K562 (cell line): ENCODE results near the gene TCFL5. TPM values are rescaled to one million over a fixed set of nuclear protein-coding genes. Genes with fewer than 3 reads are reported as not detected.

Experiments
- ARID2 ChIP-seq: fragments of 450-650 bp; IDR thresholded peaks from 2 replicates; pipeline ENCODE4 v1.6.1; 2017; ENCODE audit warnings: antibody characterized with exemption, mild to moderate bottlenecking
- DEAF1 ChIP-seq: fragments of 450-650 bp; formaldehyde crosslinking; IDR thresholded peaks from 2 replicates; pipeline ENCODE4 v1.4.0; 2020; ENCODE audit warnings: mild to moderate bottlenecking, moderate library complexity
- DNMT1 ChIP-seq: fragments of 450-650 bp; IDR thresholded peaks from 2 replicates; pipeline ENCODE4 v1.6.1; 2016; ENCODE audit warnings: antibody characterized with exemption, mild to moderate bottlenecking
- ELF1 ChIP-seq: fragments of 200-800 bp; sonication (Bioruptor generic); IDR thresholded peaks from 2 replicates; pipeline ENCODE4 v1.6.1; 2016; ENCODE audit warnings: missing genetic modification characterization, missing compliant biosample characterization
- ERF ChIP-seq: fragments of 450-650 bp; formaldehyde crosslinking; IDR thresholded peaks from 2 replicates; pipeline ENCODE4 v1.4.0; 2020; ENCODE audit warnings: mild to moderate bottlenecking, mixed read lengths
- FOSL1 ChIP-seq: fragments of 200-800 bp; sonication (Bioruptor generic); conservative IDR thresholded peaks from 2 replicates; pipeline ENCODE4 v1.6.1; 2016; ENCODE audit warnings: missing genetic modification characterization, missing compliant biosample characterization
- FOXM1 ChIP-seq, 2 experiments: fragments of 450-650 bp in 1 of 2; sonication (generic) in 1 of 2; formaldehyde crosslinking in 1 of 2; IDR thresholded peaks; 2 replicates each; pipeline versions ENCODE4 v1.6.1 to v1.9.0; 2017 to 2022; ENCODE audit warnings: low read depth in 2 of 2, mild to moderate bottlenecking in 2 of 2, missing genetic modification reagents in 1 of 2, moderate library complexity in 1 of 2
- GTF2B ChIP-seq: IDR thresholded peaks from 2 replicates; pipeline ENCODE4 v1.6.1; 2011; ENCODE audit not compliant: insufficient read length; ENCODE audit errors: extremely low read depth
- HOMEZ ChIP-seq: fragments of 250-450 bp; sonication (Bioruptor Pico); IDR thresholded peaks from 2 replicates; pipeline ENCODE4 v1.4.0; 2020; ENCODE audit warnings: mild to moderate bottlenecking, moderate library complexity
- JUND ChIP-seq, 2 experiments: IDR thresholded peaks; 2 replicates in 1 of 2; 3 replicates in 1 of 2; pipeline ENCODE4 v1.6.1; 2011; ENCODE audit warnings: borderline replicate concordance in 2 of 2, low read depth in 2 of 2, low read length in 2 of 2, improper control_type of control experiment in 1 of 2, missing biosample characterization in 1 of 2, missing genetic modification characterization in 1 of 2, missing genetic modification reagents in 1 of 2
- KAT2B ChIP-seq: IDR thresholded peaks from one replicate; pipeline ENCODE4 v1.6.1; 2012; ENCODE audit warnings: low read depth, mild to moderate bottlenecking, control low read depth, inconsistent platforms, low read length, moderate library complexity
- MAFF ChIP-seq: IDR thresholded peaks from 2 replicates; pipeline ENCODE4 v1.6.1; 2012; ENCODE audit warnings: low read length, improper control_type of control experiment
- MTF1 ChIP-seq: fragments of 250-450 bp; sonication (Bioruptor Pico); IDR thresholded peaks from 2 replicates; pipeline ENCODE4 v1.9.0; 2021; ENCODE audit warnings: moderate library complexity, mild to moderate bottlenecking, inconsistent platforms, borderline replicate concordance
- NCOR1 ChIP-seq: fragments of 450-650 bp; IDR thresholded peaks from 2 replicates; pipeline ENCODE4 v1.6.1; 2016; ENCODE audit warnings: mild to moderate bottlenecking, moderate library complexity
- NFE2 ChIP-seq: IDR thresholded peaks from 2 replicates; pipeline ENCODE4 v1.6.1; 2014; ENCODE audit warnings: antibody characterized with exemption, low read depth
- PYGO2 ChIP-seq: fragments of 450-650 bp; IDR thresholded peaks from 2 replicates; pipeline ENCODE4 v1.6.1; 2016; ENCODE audit warnings: mild to moderate bottlenecking, missing genetic modification characterization, moderate library complexity, missing compliant biosample characterization
- SMARCA4 ChIP-seq: fragments of 450-650 bp; IDR thresholded peaks from 2 replicates; pipeline ENCODE4 v1.6.1; 2016
- SMARCC2 ChIP-seq: fragments of 450-650 bp; IDR thresholded peaks from 2 replicates; pipeline ENCODE4 v1.6.1; 2017; ENCODE audit warnings: antibody characterized with exemption, moderate library complexity, mild to moderate bottlenecking, low read depth
- ZBTB49 ChIP-seq: sonication (generic); formaldehyde crosslinking; IDR thresholded peaks from 2 replicates; pipeline ENCODE4 v1.8.0; 2022; ENCODE audit warnings: missing genetic modification reagents, mild to moderate bottlenecking, borderline replicate concordance
- ZKSCAN8 ChIP-seq: fragments of 200-800 bp; sonication (Bioruptor generic); IDR thresholded peaks from 2 replicates; pipeline ENCODE4 v1.6.1; 2016; ENCODE audit warnings: missing genetic modification characterization, missing compliant biosample characterization
- ZNF77 ChIP-seq: fragments of 250-450 bp; sonication (Bioruptor Pico); IDR thresholded peaks from 2 replicates; pipeline ENCODE4 v1.5.0; 2020
- polyA plus RNA-seq, 8 experiments: library from polyadenylated mRNA; depleted of rRNA in 4 of 8; stranded (reverse) in 5 of 8; unstranded in 3 of 8; fragments of >200 nt; fragmentation: Nextera tagmentation in 2 of 8; fragmentation: Illumina TruSeq in 1 of 8; extraction: Ambion mirVana in 2 of 8; extraction: Trizol in 1 of 8; gene quantifications; 2 replicates each; pipeline versions ENCODE4 v1.2.1 to v1.2.3, GENCODE V29; 2011 to 2014; ENCODE audit warnings: inconsistent platforms in 1 of 8, missing spikeins in 1 of 8
- total RNA-seq, 7 experiments: library from RNA; depleted of rRNA in 6 of 7; stranded (reverse); fragments of >200 nt in 6 of 7; fragmentation: Illumina TruSeq in 2 of 7; extraction: Trizol in 2 of 7; gene quantifications; 2 replicates each; pipeline versions ENCODE4 v1.2.1 to v1.2.3, GENCODE V29; 2011 to 2021; ENCODE audit warnings: low replicate concordance in 1 of 7

TCFL5 gene
- total and polyA plus RNA-seq, 9 of the 15 experiments (the other 6 are each of a cell fraction or from before 2014, with no cell fraction given) = 1.00 to 12.6 (median 9.1) TPM

GRCh38 chr20:62822788-62823651, 38.6 kb downstream of the TCFL5 start (continued):
- TF ChIP-seq ERF (CRISPR knock-in tag) (no peak), ARID2 (peak; percentile 78), JUND (IDR thresholded peaks at IDR 0.05; ENCODE audit: borderline replicate concordance, low read depth, low read length) (peak; percentile 86), JUND (tag; IDR thresholded peaks at IDR 0.05; ENCODE audit: borderline replicate concordance, low read depth, low read length) (peak; percentile 60; the same call in 1 of the 3 replicates), FOSL1 (peak; percentile 59; the same call in 1 of the 2 replicates), PYGO2 (no peak), KAT2B (no peak), ELF1 (tag) (no peak), ZNF77 (CRISPR knock-in tag) (no peak), GTF2B (no peak), FOXM1 (IDR thresholded peaks at IDR 0.05; ENCODE audit: low read depth) (0 out of 2 replicates have a peak, but pooled peaks have one; percentile 30), FOXM1 (CRISPR knock-in tag; IDR thresholded peaks at IDR 0.05; ENCODE audit: low read depth) (no peak), ZKSCAN8 (CRISPR knock-in tag) (no peak), HOMEZ (CRISPR knock-in tag) (no peak), MAFF (no peak), DNMT1 (no peak), NCOR1 (no peak), SMARCC2 (no peak), ZBTB49 (no peak), NFE2 (peak; percentile 60), DEAF1 (peak; percentile 85), MTF1 (no peak), SMARCA4 (no peak)
